Kidney glomerular epithelial cell (primary cell): ENCODE results near the gene SH3GL1.
"Not testable (repeated sequence)": the region's sequence is repeated elsewhere in the genome, so short reads cannot be mapped to it uniquely, and the experiment has no call there.

Experiments
- DNase-seq: peaks from one replicate; lab custom pipeline; 2025; lab: John Stamatoyannopoulos, UW

Gene SH3GL1

GRCh38 chr19:4342615-4343369, 57.6 kb downstream of the SH3GL1 start:
- peak; percentile 100 for DNase-seq

- DNase-seq: no peak
Observed at GRCh38 chr19:4342314-4342614, 58.1 kb downstream of the SH3GL1 start.

DNA sequence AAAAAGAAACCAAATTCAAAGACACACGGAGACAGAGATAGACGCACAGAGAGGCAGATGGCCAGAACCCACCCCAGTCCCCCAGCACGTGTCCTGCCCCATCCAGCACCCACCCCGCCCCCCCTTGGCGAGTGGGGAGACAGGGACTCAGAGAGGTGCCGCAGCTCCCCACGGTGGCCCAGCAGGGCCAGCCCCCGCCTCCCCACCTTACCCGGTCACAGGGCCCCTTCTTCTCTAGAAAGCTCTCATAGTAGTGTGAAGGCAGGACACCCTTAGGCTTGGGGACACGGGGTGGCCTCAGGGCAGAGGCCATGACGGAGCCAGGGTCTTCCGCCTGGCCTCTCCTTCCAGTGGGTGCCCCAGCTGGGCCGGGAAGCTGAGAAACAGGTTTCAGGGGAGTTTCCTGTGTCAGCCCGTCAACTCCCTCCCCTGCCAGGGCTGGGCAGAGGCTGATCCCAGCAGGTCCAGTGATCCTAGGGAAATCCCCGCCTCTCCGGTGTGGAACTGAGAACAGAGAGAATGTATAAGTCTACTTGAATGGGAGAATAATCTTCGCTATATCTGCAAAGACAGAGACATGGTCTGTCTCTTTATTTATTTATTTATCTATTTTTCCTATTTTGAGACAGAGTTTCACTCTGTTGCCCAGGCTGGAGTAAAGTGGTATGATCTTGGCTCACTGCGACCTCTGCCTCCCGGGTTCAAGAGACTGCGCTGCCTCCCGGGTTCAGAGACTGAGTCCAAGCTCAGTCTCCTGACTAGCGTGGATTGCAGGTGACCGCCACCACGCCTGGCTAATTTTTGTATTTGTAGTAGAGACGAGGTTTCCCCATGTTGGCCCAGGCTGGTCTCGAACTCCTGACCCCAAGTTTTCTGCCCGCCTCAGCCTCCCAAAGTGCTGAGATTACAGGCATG, 61.6 kb downstream of the SH3GL1 start, which contains the start of gene STAP2:
Gene STAP2, minus strand, starts transcription at position 387 of the 915 bp plus-strand sequence. Its CDS starts 74 bp downstream, at position 313.
- peak; percentile 54 for DNase-seq

DNA sequence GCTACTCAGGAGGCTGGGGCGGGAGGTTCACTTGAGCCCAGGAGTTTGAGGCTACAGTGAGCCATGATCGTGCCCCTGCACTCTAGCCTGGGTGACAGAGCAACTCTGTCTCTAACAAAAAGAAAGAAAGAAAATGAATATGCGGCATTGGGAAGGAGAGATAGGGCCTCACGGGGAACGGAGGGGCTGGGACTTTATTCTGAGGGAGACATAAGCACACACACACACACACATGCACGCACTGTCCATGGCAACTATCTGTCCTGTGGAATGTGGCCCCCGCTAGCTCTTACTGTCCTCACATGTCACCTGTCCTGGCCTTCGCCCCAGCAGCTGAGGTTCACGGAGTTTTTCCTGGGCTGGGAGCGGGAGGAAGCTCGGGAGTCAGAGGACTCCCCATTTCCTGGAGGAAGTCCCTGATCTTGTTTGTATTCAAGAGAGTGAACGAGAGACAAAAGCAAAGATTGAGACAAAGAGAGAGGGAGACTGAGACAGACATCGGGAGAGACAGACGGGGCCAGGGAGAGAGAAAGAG, 62.4 kb downstream of the SH3GL1 start:
- peak; percentile 23 for DNase-seq

DNA sequence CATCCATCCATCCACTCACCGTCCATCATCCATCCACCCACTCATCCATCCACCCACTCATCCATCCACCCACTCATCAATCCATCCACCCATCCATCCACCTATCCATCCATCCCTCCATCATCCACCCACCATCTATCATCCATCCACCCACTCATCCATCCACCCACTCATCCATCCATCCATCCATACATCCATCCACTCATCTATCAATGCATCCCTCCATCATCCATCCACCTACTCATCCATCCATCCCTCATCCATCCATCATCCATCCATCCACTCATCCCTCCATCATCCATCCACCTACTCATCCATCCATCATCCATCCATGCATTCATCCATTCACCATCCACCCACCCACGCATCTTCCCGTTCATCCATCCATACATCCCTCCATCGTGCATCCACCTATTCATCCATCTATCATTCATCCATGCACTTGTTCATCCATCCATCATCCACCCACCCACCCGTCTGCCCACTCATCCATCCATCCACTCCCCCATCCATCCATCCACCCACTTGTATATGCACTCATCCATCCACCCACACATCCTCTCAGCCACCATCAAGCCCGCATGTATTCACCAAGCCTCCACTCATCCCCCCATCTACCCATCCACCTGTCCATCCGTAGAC, 65.3 kb downstream of the SH3GL1 start:
- no peak for DNase-seq

GRCh38 chr19:4329858-4330257, 70.5 kb downstream of the SH3GL1 start:
- DNase-seq: no peak

GRCh38 chr19:4328991-4329681, 71.2 kb downstream of the SH3GL1 start:
- not testable (repeated sequence) for DNase-seq

GRCh38 chr19:4328243-4328990, 71.9 kb downstream of the SH3GL1 start:
- DNase-seq: peak; percentile 62

GRCh38 chr19:4327877-4328242, 72.5 kb downstream of the SH3GL1 start:
- no peak for DNase-seq

- DNase-seq: no peak
Observed at GRCh38 chr19:4327252-4327876, 73.0 kb downstream of the SH3GL1 start.

- DNase-seq: no peak
Observed at GRCh38 chr19:4326837-4327251, 73.5 kb downstream of the SH3GL1 start.

GRCh38 chr19:4326215-4326836, 74.0 kb downstream of the SH3GL1 start:
- DNase-seq: no peak

- DNase-seq: no peak
Observed at GRCh38 chr19:4324228-4324627, 76.1 kb downstream of the SH3GL1 start.

DNA sequence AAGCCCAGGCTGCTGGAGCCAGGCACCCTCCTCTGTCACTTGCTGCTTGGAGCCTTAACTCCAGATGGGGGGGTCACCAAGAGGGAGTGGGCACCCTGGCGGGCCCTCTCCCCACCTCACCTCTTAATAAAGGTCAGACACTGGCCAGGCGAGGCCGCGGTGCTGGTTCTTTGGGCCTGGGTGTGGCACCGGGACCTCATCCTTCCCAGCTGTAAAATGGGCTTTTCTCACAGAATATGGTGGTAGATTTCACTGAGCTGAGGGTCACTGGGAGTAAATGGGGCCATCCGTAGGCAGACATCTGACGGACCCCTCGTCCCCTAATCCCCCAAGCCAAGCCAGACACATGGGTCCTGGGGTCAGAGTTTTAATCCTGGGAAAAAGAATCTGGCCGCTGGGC, 76.7 kb downstream of the SH3GL1 start:
- no peak for DNase-seq

GRCh38 chr19:4322942-4323665, 77.2 kb downstream of the SH3GL1 start:
- no peak for DNase-seq

DNA sequence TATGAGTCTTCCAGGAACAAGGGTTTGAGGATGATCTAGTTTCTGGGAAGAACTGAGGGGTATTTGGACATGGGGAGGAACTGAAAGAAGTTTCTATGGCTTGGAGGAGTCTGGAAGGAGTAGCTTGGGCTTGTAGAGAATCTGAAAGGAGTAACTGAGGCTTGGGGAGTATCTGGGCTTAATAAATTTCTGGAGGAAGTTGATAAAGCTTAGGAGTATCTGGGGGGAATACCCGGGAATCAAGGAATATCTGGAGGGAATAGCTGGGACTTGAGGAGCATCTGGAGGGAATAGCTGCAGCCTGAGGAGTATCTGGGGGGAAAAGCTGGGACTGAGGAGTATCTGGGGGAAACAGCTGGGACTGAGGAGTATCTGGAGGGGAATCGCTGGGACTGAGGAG, 79.9 kb downstream of the SH3GL1 start:
- DNase-seq: no peak

DNA sequence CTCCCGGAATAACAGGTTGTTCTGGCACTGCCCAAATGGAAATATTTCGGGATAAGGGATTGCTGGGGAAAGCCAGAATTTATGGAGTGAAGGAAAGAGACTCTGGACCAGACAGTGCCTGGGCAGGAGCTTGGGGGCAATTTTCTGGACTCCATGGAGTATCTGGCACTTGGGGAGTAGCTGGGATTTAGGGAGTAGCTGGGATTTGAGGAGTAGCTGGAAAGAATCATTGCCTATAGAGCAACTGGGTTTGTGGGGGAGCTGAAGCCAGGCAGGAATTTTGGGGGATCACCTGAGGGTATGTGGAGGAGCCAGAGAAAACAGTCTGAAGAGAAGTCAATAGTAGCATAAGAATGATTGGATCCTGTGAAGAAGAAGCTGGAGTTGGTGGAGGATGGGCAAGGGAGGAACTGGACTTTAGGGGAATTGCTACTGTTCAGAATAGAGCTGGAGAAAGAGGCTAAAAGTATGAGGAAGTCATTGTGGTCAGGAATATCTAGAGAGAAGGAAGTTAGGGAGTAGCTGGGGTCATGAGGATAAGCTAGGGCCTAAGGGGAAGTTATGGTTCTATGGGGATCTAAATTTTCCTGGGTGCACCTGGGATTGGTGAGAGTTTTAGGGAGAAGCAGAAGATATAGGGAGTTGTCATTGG, 81.2 kb downstream of the SH3GL1 start:
- no peak for DNase-seq

DNA sequence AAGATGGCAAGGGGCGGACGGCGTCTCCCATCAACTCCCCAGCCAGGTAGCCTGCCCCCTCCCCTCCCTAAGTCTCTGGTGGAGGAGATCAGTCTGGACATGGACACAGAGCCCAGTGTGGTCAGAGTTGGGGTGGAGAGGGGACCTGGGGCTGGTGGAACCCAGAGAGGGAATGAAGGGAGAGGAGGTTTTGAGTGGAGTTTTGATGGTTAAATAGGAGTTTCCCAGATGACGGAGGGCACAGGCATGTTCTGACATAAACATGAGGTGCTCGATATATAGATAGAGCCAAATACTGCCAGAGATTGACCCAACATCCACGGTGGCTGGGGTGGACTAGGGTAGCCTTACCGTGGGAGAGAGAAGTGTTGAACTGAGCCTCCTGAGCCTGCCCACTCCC, 81.9 kb downstream of the SH3GL1 start:
- DNase-seq: no peak

- DNase-seq: no peak
Observed at GRCh38 chr19:4316956-4317355, 83.4 kb downstream of the SH3GL1 start.
